Iris pigment epithelial cell (primary cell): ENCODE results near the gene NKX2-3.

Experiments
- DNase-seq: peaks from one replicate; pipeline ENCODE4 v3.0.0-alpha.2; 2011; ENCODE audit warnings: low read depth

NKX2-3 gene

GRCh38 chr10:99532687-99533495 is at the start of gene NKX2-3:
TSS of gene NKX2-3 (plus strand) at chr10:99532942. CDS start at chr10:99533132, 190 bp downstream.
- DNase-seq, result no peak

GRCh38 chr10:99484626-99485581 is 47.8 kb upstream of the NKX2-3 start:
- DNase-seq, result no peak

DNA sequence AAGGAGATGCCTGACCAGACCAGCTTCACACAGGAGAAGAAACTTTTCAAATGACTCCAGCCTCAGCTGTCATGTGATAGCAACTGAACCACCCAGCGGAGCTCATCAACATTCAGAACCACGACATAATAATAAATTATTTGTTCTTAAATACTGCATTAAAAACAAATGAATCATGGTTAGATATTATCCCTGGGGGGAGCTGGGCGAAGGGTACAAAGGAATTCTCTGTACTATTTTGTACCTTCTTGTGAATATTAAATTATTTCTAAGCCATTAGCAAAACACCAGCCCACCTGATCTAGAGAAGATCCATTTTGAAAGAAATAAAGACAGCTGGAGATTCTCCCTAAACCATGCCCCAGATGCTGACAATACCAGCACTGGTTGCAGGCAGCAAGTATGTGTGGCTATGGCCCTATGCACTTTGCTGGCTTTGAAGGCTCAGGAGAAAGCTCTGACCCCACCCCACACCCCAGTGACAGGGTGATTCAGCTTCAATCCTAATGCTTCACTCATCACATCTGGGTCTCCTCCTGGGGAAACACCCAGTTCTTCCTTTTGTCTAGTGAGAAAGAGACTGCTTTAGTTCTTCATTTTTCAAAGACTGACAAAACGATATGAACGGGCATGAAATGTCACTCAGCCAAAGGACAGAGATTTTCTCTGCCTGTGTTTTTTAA is 45.5 kb upstream of the NKX2-3 start:
- no peak for DNase-seq

DNA sequence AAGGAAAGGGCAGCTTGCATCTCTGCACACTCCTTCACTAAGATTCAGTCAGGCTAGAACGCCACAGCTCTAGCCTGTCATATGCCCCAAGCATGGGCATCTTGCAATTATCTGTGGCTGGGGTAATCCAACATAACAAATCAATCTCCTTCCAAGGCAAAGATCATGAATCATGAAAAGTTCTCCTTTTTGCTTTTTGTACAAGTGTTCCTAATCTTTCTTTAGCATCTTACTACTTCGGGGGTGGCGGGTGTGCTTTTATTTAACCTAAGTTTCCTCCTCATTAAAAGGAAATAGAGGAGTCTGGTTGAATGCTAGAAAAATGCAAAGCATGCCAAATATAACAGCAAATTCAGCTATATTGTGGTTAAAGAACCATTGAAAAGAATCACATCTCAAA is 43.5 kb upstream of the NKX2-3 start:
- DNase-seq, result no peak

DNA sequence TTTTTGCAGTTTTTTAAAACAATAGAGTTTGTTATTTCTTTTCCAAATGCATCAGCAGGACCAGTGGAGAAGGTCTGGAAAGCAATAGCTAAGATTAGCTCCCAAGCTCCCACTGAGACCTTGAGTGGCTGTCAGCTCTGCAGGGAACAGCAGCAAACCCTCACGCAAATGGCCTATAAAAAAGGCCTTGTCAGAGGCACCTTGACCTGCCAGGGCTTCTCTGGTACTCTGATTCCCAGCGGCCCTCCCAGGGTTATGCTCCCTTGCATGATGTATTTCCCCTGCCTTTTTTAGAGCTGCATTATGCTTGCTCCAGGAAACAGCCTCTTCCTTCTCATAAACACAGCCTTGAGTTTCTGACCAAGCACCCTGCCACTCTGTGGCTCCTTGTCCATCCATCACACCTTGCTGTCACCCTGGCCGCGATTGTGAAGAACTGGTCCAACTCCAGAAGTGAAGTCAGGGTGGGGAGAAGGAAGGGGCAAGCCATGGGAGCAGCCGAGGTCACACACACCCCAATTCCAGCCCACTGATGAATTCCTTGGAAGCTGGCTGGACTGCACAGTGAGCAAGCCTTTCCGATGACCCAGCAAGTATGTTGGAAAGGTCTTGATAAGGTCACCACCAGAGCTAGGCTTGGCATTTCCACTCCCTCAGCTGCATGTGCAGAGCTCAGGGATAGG is 35.3 kb upstream of the NKX2-3 start:
- DNase-seq, result no peak

GRCh38 chr10:99506416-99506815 is 26.3 kb upstream of the NKX2-3 start:
- no peak for DNase-seq

DNA sequence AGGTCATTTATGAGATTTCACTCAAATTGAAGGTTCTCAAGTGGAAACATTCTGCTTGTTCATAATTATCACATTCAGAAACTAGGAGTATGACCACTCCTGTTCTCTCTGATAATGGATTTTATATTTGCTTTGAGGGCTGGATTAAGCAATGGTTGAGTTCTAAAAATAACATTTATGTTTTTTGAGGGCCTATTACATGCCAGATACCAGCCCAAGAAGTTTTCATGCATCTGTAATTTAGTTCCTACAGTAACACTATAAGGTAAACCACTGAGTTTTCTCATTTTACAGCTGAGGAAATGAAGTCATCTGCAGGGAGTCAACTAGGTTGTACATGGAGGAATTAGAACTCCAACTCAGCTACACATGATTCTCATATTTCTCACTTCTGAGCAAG is 25.5 kb upstream of the NKX2-3 start:
- no peak for DNase-seq

- DNase-seq, result no peak
Measured at GRCh38 chr10:99513061-99513460, 19.7 kb upstream of the NKX2-3 start.

- DNase-seq, result no peak
Measured at GRCh38 chr10:99519690-99520039, 13.1 kb upstream of the NKX2-3 start.

DNA sequence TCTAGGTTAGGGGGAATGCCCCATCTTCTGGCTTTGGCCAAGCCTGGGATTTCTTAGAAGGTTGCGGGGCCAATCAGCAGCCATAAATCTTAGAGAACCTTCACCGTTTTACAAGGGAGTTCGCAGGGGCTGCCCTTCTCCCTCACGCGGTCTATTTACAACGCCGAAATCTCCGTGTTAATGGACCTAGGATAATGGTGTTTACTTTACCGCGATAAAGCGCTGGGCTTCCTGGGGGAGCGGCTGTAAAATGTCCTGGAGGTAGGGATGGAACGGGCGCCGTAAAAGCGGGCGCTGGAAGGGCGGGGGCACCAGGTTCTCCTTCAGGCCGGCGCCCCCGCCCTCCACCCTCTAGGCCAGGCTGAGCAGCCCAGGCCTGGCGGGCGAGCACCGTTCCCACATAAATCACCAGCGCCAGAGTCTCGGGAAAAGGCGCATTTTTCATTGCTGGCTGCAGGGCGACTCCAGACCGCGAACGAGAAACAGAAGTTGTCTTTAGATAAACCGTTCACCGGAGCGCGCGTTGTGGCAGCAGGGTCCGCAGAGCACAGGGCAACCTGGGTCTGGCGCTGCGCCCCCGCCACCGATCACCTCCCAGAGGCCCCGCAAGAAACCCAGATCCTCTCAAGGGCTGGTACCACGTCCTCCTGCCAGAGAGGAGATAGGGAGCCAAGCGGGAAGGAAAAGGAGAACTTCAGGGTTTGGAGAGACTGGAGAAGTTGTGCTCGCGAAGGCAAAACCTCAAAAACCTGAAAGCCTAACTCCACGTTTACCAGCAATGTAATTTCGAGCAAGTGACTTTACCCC is 12.5 kb upstream of the NKX2-3 start:
- DNase-seq, result no peak

DNA sequence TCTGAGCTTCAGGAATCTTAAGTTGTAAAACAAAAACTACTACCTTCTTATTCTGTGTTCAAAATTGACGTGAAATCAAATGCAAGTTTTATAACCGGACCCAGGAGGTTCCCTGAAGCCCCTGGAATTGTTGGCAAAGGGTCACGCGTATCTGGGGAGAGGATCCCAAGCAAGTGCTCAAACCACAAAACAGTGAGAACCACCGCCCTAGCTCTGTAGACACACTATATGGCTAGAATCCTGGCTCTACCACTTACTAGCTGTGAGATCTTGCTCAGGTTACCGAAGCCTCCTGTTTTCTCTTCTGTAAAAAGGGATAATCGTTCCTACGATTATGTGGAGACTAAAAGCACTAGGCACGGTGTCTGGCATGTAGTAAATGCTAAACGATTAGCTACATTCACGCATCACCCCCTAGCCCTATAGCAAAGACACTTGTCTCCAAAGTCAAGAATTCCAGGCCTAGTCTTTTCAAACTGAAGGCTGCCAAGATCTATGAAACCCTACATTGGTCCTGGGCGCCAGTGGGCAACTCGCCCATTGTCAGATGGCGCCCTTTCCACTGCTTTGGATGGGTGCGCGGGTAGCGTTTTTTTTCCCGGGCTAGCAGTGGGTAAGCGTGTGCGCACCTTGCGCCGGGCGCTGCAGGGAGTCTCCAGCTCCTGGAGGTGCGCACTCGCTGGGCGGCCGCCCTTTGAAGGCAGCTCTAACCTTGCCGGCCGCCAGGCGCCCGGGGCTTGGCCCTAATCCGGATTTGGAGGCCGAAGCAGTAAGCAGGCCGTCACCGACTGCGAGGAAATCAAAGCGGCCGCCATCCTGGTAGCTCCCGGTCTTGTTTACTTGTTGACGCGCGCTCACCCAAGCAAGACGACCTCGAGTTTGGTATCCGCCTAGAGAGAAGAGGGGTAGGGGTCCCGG is 11.6 kb upstream of the NKX2-3 start:
- no peak for DNase-seq

- no peak for DNase-seq
Measured at GRCh38 chr10:99521765-99522469, 10.8 kb upstream of the NKX2-3 start.

DNA sequence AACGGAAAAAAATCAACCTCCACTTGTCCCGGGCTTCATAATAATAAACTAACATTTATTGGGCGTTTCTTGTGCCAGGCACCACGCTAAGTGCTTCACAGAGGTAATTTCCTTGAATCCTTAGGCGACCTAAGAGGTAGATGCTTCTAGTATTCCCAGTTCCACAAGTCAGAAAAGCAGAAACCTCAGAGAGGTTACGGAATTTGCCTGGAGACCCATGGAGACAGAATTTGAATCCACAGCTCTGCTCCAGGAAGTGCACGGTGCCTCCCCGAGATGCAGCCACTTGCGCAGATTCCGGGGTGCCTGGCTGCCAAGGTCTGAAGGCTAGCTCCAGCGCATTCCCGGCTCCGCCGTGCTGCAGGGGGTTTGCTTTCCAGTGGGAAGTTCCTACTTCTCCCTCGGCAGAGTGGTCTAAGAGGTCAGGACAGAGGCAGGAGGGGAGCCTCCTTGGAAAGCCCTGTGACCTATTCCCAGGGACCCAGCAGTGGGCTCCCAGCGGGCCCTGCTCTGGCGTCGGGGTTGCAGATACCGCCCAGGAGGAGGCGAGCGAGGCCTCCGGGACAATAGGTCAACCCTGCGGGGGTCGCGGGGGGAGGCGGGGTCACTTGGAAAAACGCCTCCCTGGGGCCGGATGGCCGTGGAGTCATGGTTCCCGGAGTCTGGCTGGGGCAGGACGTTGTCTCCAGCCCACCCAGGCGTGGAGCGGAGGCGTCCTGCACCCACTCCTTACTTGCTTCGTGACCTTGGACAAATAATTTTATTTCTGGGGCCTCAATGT is 10.1 kb upstream of the NKX2-3 start:
- DNase-seq, result no peak

GRCh38 chr10:99523251-99523773 is 9.4 kb upstream of the NKX2-3 start:
- DNase-seq, result no peak

DNA sequence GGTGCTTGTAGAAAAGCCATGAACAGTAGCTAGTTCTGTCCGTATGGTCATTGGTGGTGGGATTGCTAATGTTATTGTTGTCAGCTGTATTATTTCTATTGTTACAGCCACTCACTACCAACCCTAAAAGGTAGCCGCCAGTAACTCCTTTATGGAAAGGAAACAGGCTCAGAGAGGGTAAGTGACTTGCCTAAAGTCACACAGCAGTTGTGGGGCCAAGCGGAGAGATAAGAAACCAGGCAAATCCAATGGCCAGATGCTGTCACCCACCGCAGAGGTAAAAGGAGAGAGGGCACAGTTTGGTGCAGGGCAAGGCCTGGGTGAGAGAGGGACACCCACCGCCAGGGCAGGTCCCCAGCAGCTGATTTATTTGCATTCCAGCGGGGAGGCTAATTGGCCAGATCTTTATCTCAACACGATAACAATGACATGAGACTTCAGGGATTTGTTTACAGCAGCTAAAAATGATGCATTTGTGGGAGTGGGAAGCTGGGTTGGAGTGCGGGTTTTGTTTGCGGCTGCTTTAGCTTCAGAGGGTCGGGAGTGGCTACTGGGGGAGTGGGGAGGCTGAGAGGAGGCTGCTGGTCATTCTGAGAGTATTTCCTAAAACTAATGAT is 8.6 kb upstream of the NKX2-3 start:
- no peak for DNase-seq

DNA sequence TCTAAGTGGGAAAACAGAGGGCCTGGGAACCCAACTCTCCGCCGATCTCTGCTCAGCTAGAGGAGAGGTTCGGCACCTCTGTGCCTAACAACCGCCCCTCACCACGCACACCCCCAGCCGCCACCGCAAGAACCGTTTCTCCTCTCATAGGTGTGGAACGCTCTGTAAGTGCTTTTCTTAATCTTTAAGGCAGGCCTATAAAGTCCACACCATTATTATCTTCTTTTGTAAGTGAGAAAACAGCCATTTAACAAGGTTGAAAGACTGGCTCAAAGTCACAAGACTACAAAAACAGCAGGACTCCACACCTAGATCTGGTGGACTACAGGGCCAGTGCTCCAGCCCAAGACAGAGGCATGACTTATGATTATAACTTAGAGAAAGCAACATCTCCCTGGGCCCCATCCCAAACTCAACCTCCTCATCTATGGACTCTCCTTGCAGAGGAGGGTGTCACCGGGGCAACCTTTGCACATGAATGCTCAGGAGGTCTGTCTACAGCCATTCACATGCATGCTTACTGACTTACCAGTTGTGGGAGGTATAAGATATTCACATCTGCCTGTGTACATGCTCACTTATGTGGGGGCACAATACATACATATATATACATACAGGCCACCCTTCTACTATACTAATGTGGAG is 7.9 kb upstream of the NKX2-3 start:
- DNase-seq, result no peak

DNA sequence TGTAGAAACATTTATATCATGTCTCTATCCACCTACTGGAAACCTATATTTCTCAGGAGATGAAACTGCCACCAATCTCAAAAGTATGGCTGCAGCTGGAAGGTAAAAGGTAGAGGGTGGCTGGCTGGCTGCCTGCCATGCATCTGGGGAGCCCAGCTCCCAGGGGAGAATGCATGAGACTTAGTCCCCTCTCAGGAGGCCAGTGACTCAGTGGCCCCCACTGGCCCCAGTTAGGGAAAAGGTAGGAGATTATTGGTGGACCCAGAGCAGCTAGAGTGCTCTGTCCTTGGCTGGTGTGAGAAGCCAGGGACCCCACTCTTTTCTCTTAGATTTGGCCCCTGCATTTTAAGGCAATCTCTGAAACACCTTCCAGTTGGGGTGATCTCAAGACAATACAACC is 6.8 kb upstream of the NKX2-3 start:
- no peak for DNase-seq
